GM03348 (cell line): Measurements from ENCODE around the gene CTIF.

Source experiments
- DNase-seq: peaks from one replicate; pipeline ENCODE4 v3.0.0; 2012; ENCODE audit warnings: low spot score

CTIF gene

GRCh38 chr18:48851599-48851960 lies 312.7 kb downstream of the CTIF start:
- no peak for DNase-seq

GRCh38 chr18:48852292-48852691 lies 313.5 kb downstream of the CTIF start:
- DNase-seq, result no peak

GRCh38 chr18:48852794-48853193 lies 314.0 kb downstream of the CTIF start:
- no peak for DNase-seq

GRCh38 chr18:48853588-48853987 lies 314.8 kb downstream of the CTIF start:
- DNase-seq, result no peak

GRCh38 chr18:48854780-48855179 lies 315.9 kb downstream of the CTIF start:
- DNase-seq, result no peak

- DNase-seq, result no peak
These were observed 316.9 kb downstream of the CTIF start for GRCh38 chr18:48855422-48856377.

GRCh38 chr18:48857023-48857694 lies 318.3 kb downstream of the CTIF start:
- no peak for DNase-seq

- DNase-seq, result no peak
These were observed 319.8 kb downstream of the CTIF start for GRCh38 chr18:48858676-48859075.

GRCh38 chr18:48859311-48860268 lies 320.8 kb downstream of the CTIF start:
- no peak for DNase-seq

GRCh38 chr18:48860269-48861180 lies 321.7 kb downstream of the CTIF start:
- no peak for DNase-seq

- no peak for DNase-seq
These were observed 322.4 kb downstream of the CTIF start for GRCh38 chr18:48861181-48861708.

GRCh38 chr18:48862132-48862531 lies 323.3 kb downstream of the CTIF start:
- DNase-seq, result no peak

GRCh38 chr18:48862678-48863270 lies 323.9 kb downstream of the CTIF start:
- no peak for DNase-seq

GRCh38 chr18:48863432-48864065 lies 324.7 kb downstream of the CTIF start:
- no peak for DNase-seq

- DNase-seq, result no peak
These were observed 326.0 kb downstream of the CTIF start for GRCh38 chr18:48864876-48865275.

GRCh38 chr18:48866028-48866733 lies 327.4 kb downstream of the CTIF start:
- peak; percentile 78 for DNase-seq

GRCh38 chr18:48866856-48867255 lies 328.0 kb downstream of the CTIF start:
- DNase-seq, result no peak

GRCh38 chr18:48867978-48868377 lies 329.1 kb downstream of the CTIF start:
- no peak for DNase-seq
